Measurements from ENCODE around the gene HTR2B.
"Not testable (repeated sequence)": the region's sequence is repeated elsewhere in the genome, so short reads cannot be mapped to it uniquely, and the experiment has no call there.

The HTR2B gene

DNA sequence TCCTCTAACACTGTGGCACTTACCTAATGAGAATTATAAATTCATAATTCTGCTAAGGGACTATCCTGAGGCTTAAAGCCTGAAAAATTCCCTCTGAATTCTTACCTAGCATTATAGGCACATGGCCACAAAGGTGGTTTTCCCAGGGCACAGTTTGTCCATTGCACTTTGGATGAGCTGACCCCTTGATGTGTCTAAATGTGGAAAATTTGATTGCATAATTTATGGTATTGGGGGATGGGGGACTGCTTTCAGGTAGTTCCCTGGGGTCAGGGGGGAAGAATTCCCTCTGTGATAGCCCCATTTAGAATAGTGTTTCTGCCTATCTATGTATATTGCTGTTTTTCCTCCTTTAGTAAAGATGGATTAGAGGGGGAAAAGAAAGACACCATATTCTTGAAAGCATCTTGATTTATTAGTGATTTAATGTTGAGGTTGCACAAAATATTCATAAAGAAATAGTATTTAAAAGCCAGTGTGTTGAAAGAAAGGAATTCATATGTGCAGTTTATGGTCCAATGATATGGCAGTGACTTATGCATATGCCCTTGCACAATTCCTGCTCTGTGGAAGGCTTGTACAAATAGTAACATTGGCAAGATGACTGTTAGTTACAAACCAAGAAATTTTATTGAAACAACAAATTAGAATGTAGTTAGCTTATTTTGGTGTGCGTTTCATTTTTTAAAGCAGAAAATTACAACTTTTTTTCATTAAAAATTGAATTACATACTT lies 8.7 kb upstream of the HTR2B start:
- DNase-seq (ENCODE audit: low spot score): no peak

DNA sequence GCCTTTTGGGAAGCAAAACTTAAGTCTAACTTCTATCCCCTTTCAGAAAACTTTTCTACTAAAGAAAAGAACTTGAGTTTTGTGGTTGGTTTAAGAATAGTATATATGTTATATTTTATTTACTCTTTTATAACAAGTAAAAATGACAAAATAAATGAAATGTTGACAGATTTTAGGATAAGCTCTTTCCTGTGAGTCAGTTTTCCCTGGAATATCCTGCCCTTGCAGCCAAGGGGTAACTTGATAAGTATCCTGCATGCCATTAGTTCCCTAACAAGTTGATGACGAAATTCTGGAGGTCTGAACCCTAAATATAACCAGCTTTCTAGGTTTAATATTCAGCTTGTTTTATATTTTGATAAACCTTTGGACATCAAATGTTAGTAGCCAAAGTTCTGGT lies 7.3 kb upstream of the HTR2B start:
- no peak for DNase-seq (ENCODE audit: low spot score)

DNA sequence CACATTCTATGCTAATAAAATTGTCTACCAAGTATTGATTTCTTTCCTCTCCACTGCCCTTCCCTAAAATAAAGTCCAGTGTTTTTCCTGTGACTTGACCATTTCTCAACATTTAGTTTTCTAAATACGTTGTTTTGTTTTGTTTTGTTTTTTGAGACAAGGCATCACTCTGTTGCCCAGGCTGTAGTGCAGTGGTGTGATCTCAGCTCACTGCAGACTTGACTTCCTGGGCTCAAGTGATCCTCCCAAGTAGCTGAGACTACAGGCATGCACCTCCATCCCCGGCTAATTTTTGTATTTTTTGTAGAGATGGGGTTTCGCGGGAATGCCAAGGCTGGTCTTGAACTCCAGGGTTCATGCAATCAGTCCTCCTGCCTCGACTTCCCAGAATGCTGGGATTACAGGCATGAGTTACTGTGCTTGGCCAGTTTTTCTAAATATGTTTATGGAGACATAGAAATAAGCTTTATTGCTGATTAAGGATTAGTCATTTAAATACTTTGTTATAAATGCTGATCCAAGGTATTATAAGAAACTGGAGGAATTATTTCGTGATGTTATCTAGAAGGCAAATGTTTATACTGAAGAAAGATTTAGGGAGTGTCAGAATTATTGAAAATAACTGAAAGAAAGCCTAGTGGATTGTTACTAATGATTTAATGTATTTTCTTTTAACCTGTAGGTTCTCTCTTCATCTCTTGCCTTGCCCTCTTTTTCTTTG lies 5.7 kb upstream of the HTR2B start:
- no peak for DNase-seq (ENCODE audit: low spot score)

DNA sequence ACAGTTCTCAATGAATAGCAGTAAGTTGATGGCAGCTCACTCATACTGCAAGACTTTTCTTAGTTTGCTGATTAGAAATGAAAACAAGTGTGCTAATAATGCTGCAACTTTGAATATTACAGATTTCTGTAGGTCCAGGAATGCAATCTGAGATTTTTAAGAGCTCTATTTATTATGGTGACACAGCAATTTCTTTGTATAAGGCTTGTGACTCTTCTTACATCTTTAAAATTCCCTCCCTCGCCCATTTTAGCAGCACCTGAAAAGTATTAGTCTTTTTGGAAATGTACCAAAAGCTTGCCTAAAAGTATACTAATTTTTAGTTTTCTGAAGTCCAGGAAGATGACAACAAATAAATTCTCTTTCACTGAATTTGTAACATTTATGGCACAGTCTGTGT lies 4.4 kb upstream of the HTR2B start:
- DNase-seq (ENCODE audit: low spot score): no peak

DNA sequence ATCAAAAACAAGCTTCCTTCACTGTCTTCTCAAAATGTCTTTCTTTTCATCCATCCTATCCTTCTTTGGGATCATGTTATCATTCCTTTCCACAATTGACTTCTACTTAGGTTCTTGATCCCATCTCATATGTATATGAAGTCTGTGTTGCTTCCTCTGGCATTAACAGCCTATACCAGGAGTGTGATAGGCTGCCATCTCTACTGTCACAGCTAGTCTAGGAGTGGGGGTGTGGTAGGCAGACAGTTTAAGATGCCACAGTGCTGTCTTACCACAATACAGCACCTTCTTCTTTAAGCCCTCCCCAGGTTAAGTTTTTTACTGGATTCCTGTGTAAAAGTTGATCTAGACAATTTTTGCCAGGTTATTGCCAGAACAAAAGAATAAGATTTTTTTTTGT lies 3.7 kb upstream of the HTR2B start:
- DNase-seq (ENCODE audit: low spot score): no peak

DNA sequence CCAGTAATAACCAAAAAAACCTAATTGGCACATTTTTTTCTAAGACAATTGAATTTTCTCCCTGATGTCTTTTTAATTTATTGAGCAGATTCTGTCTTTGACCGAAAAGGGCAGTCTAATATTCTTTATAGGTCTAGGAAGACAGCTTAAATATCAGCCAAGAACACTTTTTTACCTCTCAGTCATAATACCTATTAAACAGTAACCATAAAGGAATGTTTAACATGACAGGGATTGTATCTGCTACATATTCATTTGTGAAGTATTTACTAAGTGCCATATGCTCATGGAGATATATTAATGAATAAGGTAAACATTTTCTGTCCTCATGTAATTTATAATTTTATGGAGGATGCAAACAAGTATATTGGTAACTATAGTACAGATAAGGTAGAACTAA lies 3.1 kb upstream of the HTR2B start:
- no peak for DNase-seq (ENCODE audit: low spot score)

DNA sequence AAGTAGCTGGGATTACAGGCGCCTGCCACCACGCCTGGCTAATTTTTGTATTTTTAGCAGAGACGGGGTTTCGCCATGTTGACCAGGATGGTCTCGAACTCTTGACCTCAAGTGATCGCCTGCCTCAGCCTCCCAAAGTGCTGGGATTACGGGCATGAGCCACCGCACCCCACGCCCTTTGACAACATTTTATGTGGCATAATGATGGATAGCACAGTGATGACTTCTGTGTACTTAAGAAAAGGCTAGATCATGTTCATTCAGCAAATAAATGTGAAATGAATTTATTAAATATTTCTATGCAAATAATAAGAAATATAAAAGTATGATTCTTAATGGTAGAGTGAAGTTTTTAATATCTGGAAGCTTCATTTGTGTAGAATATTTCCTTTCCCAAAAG lies 2.6 kb upstream of the HTR2B start:
- DNase-seq (ENCODE audit: low spot score): no peak

DNA sequence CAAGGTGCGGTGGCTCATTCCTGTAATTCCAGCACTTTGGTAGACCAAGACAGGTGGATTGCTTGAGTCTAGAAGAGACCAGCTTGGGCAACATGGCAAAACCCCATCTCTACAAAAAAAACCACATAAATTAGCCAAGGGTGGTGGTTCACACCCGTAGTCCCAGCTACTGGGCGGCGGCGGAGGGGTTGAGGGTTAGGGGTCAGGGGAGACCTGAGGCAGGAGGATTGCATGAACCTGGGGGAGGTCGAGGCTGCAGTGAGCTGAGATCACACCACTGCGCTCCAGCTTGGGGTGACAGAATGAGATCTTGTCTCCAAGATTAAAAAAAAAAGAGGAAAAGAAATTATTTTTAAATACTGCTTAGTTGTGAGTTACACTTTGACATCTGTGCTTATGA lies 1.3 kb upstream of the HTR2B start:
- DNase-seq (ENCODE audit: low spot score): no peak

DNA sequence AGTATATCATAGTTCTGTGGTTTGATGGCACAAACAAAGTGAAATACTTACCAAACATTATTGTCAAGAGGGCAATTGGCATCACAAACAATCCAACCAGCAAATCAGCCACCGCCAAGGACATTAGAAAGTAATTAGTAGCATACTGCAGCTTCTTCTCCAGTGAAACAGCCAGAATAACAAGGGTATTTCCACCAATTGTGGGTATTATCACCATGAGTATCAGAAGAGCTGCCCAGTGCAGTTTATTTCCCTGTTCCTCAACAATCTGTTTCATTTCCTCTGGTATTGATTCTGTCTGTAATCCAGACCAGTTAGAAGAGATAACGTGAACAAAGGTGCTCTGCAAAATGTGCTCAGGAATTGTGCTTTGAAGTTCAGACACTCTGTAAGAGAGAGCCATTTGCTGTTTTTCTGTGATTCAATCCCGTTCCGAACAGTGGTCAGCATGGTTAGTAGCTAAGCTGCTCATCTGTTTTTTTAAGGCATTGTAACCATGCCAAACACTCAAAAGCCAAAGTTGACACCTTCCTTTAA lies 1.4 kb downstream of the HTR2B start:
- peak; percentile 11 for DNase-seq (ENCODE audit: low spot score)

DNA sequence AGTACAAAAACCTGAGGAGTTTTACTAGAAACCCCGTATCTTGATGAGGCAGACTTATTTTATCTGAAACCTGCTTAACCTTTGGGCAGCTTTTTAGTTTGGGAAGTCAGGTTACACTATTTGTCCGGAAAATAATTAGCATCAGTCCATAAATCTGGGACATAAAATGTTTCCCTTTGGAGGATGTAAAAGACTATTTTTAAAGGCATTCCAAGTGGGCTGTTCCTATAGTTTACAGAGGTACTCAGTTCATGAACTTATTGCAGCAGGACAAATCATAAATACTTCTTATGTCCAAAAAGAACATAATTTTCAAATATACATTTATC lies 6.3 kb downstream of the HTR2B start:
- no peak for DNase-seq (ENCODE audit: low spot score)

DNA sequence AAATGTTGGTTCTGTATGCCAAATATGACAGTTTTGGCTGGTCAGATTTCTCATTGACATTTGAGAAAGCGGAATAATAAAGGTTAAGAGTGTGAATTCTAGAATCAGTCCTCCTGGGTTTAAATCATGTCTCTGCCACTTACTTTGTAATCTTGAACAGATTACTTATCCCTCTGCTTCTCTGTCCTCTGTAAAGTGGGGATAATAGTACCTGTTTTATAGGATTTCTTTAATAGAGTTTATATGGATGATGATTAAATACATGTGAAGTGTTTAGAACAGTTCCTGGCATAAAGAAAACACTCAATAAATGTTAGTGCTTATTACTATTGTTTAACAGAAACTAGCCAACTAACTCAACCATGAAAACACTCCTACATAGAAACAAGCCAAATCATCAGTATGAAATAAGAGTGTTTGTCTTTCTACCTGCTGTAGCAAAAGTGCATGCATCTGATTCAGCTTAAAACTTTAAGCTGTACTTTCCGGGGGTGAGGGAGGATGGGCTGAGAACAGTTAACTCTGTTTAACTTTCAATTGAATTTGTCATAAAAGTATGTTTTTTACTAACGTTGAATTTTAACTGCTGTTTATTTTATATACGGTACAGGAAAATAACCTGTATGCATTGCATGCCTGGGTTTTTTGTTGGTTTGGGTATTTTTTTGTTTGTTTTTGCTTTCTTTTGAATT lies 6.8 kb downstream of the HTR2B start:
- DNase-seq (ENCODE audit: low spot score): no peak

DNA sequence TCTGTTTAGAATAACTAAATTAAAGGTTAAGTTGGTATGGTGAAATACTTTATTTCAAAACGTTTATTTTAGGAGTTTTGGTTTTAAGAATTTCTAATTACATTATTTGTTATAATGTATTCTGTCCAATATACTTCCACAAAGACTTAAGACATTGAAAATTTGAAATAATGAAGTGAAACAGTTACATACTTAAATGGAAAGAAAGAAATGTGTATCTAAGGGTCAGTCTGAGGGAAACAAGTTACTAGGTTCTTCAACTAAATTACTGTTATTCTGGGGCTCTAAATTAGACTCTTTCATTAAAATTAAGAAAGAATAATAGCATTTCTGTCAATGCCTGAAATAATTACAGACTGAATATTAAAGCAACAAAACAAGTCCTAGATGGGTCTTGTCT lies 7.7 kb downstream of the HTR2B start:
- no peak for DNase-seq (ENCODE audit: low spot score)

DNA sequence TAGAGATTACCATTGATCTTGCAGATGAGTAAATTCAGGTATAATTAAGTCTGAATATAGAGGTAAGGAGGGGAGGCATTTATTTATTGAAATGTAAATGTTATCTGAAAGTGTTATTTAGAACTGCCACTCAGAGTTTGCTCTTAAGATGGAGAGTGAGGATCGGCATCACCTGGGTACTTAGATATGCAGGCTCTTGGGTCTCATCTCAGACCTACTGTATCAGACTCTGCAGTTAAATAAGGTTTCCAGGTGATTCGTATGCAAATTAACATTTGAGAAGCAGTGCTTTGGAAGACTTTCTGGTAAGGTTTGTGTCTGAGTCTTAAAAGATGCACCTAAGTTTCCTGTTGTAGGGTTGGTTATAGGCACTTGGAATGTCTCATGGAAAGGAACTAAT lies 9.2 kb downstream of the HTR2B start:
- DNase-seq (ENCODE audit: low spot score): no peak

DNA sequence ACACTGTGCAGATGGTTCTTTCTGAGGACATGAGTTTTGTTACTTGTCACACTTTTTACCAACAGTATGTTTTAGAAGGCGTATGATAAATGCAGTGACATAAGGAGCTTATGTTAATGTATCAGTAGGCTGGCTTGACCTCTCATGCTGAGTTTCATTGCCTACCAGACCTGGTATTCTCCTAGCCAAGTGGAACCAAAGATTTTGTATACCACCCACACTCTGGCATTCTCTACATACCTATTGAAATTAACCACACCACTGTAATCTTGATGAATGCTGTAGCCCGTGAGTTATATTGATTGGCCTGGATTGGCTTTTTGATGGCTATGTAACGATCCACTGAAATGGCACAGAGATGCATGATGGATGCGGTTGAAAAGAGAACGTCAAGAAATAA lies 11.4 kb downstream of the HTR2B start:
- DNase-seq (ENCODE audit: low spot score): no peak

DNA sequence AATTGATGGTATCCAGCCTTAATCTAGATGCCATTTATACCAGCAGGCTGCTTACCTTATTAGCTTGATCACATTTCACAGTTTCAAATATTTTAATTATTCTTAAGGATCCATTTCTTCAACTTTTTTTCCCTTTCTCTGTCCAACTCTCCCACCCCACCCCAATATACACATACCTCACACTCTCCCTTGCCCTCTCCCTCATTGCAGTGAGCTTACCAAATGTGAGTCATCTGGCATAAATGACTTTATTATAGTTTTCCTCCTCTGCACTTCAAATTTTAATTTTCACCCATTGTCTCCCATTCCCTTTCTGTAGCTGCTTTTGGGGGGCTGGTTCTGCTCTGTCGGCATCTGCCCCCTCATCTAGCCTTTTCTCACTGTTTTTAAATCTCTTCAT lies 12.9 kb downstream of the HTR2B start:
- DNase-seq (ENCODE audit: low spot score): no peak

DNA sequence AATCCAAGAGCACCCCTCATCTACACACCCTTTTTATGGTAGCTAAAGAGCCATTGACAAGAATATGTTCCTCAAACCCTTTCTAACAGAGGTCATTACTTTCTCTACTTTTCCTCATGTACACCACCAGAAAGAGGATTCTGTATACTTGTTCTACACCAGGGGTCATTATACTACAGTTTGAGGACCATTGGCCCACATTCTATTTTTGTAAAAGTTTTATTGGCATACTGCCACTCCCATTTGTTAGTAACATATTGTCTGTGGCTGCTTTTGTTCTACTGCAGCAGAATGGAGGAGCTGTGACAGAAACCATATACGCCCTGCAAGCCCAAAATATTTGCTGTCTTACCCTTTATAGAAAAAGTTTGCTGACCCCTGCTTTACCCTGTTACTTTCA lies 14.3 kb downstream of the HTR2B start:
- DNase-seq (ENCODE audit: low spot score): no peak

DNA sequence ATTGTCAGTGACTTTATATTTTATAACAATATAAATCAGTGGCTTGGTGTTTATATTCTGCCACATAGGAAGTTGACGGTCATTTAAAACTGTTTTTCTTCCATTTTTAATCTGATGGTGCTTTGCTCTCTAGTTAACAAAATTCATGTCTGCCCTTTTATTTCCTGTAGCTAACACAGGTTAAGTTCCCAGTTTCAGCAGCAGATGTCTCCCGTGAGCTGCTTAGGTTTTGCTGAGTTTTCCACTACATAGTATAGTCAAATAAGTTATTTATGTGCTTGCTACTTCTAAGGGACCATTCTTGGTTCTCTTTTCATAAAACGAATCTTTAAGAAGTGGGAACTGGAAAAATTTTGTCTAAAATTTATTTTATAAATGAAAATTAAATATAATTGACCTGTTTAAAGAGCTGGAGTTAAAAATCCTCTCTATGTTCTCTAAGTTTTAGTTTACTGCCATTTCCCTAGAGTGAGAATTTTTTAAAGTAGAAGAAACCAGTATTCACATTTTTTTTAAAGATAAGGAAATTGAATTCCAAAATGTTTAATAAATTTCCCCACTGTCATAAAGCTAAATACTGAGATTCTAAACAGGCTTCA lies 20.6 kb downstream of the HTR2B start:
- peak; percentile 61 for DNase-seq (ENCODE audit: low spot score)

DNA sequence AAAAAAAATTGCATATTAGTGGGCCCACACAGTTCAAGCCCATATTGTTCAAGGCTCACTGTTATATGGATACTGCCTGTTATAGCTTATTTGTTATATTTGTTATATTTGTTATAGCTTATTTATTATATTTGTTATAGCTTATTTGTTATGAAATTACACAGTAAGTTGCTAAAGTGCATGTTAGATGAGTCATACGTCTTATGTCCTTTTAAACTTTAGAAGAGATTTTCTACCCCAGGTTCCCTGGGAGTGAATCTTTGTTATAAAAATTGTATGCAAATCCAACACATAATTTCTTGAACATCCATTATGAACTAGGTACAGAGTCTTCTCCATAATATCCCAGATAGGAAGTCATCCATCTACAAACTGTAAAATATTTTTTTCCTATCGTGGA lies 22.1 kb downstream of the HTR2B start:
- DNase-seq (ENCODE audit: low spot score): no peak

DNA sequence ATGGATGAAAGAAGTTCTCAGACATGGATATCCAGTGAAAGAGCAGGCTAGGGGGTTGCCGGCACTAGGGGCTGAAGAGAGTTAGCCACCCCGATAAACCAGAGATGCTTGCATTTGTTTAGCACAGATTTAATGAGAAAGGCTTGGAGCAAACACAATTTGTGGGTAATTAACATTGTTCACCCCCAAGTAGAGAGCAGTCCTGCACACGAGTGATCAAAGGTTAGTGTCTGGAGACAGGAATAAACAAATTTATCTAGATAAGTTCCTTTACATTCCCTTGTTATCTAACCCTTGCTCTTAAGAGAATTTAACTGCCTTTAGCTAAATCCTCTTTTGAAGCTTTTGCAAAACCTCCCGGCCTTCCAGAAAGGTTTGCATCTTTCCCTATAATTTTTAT lies 23.9 kb downstream of the HTR2B start:
- no peak for DNase-seq (ENCODE audit: low spot score)

DNA sequence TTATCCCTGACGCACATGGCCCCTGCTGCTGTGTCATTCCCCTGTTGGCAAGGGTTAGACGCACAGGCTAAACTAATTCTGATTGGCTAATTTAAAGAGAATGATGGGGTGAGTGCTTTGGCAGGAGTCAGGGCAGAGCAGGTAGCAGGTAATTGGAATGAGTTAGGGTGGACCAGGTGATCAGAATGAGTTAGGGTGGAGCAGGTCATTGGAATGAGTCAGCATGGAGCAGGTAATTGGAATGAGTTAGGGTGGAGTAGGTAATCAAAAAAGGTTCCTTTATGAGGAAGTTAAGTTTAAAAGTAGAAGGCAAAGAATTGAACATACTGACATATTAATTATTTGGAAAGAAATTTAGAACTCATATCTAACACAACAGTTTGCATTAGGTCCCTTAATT lies 24.5 kb downstream of the HTR2B start:
- DNase-seq (ENCODE audit: low spot score): not testable (repeated sequence)

DNA sequence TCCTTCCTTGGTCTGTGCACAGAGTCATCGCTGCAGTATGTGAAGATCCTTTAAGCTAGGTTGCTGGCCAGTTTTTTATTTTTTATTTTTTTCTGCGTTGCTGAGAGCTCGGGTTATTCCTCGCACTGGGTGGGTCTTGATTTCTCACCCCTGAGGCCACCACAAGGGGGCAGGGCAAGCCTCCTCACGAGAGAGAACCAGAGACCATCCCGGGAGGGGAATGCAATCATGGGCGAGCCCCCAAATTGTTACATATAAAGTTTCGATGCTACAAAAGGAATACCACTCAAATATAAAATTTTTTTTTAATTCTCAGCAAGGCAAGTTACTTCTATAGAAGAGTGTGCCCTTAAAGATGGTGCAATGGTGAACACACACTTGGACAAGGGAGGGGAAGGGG lies 24.9 kb downstream of the HTR2B start:
- DNase-seq (ENCODE audit: low spot score): no peak

DNA sequence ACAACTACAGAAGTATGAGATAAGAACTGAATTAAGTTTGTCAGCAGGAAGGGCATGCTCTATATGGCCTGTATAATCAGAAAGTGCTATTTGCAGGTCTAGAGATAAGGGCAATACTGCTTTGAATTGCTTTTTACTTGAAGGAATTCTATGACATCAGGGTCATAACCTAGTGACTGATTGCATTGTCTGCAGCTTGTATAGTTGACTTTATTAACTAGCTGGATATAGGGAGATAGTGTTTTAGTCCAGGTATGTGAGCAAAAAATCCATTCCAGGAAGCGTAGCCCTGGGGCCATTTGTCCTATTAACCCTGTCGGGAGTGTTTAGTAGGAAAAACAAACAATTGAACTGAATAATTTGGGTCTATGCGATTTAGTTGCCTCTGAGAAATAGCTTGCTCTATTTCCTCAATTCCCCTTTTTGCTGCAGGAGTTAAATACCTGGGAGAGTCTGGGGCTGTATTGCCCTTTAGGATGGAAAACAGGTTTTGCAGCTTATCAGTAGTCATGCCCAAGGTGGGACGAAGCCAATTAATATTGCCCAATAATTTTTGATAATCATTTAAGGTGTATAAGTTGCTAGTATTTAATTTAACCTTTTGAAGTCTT lies 30.0 kb downstream of the HTR2B start:
- DNase-seq (ENCODE audit: low spot score): no peak

Data from globus pallidus (tissue), 1 donor.